IPS DF 19.7 (cell line): Measurements from ENCODE around the gene TMEM72.

ENCODE experiments used
- DNase-seq: peaks from one replicate; pipeline ENCODE4 v3.0.0-alpha.2; 2013; ENCODE audit warnings: low read depth, low spot score

Gene TMEM72

GRCh38 chr10:44980309-44981171 lies 69.4 kb downstream of the TMEM72 start:
- DNase-seq = no peak

- DNase-seq = no peak
These were observed 70.3 kb downstream of the TMEM72 start for GRCh38 chr10:44981172-44982113.

- DNase-seq = no peak
These were observed 71.0 kb downstream of the TMEM72 start for GRCh38 chr10:44982114-44982460.

- DNase-seq = no peak
These were observed 71.4 kb downstream of the TMEM72 start for GRCh38 chr10:44982496-44982895.

GRCh38 chr10:44983066-44983894 lies 72.1 kb downstream of the TMEM72 start:
- no peak for DNase-seq

- DNase-seq = no peak
These were observed 72.8 kb downstream of the TMEM72 start for GRCh38 chr10:44983895-44984278.

- no peak for DNase-seq
These were observed 73.5 kb downstream of the TMEM72 start for GRCh38 chr10:44984671-44985101.

GRCh38 chr10:44985175-44985681 lies 74.1 kb downstream of the TMEM72 start:
- no peak for DNase-seq

- DNase-seq = no peak
These were observed 75.0 kb downstream of the TMEM72 start for GRCh38 chr10:44986179-44986578.
